Kidney tubule cell (primary cell): Measurements from ENCODE around the gene PCNT.
"Not testable (repeated sequence)": the region's sequence is repeated elsewhere in the genome, so short reads cannot be mapped to it uniquely, and the experiment has no call there.

ENCODE experiments used
- DNase-seq: peaks from one replicate; pipeline ENCODE4 v3.0.0-alpha.2; 2018; ENCODE audit warnings: low spot score

PCNT gene

DNA sequence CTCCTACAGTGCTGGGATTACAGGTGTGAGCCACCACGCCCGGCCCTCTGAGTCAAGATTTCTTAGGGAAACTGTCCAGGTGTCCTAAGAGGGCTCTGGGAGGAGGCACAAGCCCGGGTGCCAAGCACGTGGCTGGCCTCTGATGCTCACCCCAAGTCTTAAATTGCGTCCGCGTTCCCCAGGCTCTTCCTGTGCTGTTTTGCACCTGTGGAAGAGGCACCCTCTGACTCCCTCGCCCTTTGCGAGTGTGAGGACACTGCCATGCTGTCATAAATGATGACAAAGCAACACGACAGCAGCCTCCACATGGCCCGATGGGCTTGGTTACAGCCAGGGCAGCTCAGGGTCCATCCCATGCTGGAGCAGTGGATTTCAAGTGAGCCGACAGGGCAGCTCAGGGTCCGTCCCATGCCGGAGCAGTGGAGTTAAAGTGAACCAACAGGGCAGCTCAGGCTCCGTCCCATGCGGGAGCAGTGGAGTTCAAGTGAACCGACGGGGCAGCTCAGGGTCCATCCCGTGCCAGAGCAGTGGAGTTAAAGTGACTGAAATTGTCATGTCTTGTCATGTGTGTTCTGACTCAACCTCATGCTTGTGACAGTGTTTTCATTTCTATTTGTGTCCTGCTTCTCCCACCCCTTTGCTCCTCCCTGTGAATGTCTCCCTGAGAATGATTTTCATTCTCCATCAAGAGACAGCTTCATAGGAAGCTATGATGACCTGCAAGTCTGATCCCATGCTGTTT, 33.9 kb downstream of the PCNT start:
- DNase-seq: no peak

GRCh38 chr21:46361176-46361575, 37.2 kb downstream of the PCNT start:
- no peak for DNase-seq

GRCh38 chr21:46361935-46362334, 38.0 kb downstream of the PCNT start:
- DNase-seq: no peak

- DNase-seq: no peak
Measured at GRCh38 chr21:46362946-46363345, 39.0 kb downstream of the PCNT start.

DNA sequence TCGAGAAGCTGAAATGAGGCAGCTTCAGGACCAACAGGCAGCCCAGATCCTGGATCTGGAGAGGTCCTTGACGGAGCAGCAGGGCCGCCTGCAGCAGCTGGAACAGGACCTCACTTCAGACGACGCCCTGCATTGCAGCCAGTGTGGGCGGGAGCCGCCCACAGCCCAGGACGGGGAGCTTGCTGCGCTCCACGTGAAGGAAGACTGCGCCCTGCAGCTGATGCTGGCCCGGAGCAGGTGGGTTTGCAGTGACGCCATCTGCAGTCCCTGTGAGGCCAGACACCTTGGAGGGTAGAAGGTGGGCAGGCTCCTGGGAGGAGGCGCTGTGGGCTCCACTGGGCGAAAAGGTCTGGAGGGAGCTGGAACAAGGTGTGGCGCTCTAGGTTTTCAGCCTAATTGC, 39.7 kb downstream of the PCNT start:
- no peak for DNase-seq

DNA sequence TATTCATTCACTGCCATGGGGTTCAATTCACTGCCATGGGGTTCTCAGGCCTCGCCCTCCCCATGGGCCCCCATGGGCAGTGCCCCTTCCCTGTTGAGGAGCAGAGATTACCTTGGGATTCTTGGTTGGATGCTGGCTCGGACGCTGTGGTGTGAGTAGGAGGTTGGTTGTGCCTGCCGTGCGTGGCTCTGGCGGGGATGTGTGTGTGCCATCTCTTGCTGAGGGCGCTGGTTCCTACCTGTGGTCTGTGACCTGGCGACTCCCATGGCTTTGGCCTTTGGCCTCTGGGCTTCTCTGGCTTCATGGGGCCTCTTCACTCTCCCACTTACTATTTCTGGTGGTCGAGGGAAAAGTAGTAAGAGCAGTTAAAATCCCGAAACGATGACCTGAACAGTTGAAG, 42.1 kb downstream of the PCNT start:
- no peak for DNase-seq

DNA sequence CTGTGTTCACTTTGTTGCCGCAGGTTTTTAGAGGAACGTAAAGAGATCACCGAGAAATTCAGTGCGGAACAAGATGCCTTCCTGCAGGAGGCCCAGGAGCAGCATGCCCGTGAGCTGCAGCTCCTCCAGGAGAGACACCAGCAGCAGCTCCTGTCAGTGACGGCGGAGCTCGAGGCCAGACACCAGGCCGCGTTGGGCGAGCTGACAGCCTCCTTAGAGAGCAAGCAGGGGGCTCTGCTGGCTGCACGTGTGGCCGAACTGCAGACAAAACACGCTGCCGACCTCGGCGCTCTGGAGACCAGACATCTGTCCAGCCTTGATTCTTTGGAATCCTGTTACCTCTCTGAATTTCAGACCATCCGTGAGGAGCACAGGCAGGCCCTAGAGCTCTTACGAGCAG, 42.6 kb downstream of the PCNT start:
- DNase-seq: no peak

GRCh38 chr21:46366966-46367365, 43.0 kb downstream of the PCNT start:
- no peak for DNase-seq

DNA sequence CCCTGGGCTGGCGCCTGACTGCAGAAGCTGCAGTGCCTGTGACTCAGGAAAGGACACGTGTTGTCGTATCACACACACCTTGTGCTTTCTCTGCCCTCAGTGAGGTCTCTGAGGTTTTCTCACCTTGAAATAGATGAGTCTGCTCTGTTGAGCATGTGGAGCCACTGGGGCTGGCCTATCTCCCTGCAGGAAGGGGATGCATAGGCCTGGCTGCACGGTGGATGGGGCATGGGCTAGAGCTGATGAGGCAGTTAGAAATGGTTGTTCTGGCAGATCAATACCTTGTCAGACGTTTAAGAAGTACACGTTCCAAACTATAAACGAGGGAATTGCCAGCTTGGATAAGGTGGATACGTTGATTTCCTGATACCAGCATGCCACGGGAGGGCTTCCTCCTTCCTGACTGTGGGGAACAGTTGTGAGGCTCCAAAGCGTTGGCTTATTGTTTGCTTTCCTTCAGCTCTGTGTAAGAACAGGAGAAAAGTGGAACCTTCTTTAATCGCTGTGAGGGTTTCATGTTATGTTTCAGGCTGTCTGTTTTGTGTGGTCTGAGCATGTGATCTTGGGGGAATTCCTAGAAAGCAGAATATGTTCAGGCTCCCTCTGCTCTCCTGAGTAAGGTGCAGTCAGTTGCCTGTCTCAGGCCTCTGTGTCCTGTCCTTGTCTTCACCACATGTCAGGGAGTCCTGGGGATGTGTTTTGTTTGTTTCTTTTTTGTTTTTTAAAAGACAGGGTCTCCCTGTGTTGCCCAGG, 44.8 kb downstream of the PCNT start:
- peak; percentile 4 for DNase-seq

DNA sequence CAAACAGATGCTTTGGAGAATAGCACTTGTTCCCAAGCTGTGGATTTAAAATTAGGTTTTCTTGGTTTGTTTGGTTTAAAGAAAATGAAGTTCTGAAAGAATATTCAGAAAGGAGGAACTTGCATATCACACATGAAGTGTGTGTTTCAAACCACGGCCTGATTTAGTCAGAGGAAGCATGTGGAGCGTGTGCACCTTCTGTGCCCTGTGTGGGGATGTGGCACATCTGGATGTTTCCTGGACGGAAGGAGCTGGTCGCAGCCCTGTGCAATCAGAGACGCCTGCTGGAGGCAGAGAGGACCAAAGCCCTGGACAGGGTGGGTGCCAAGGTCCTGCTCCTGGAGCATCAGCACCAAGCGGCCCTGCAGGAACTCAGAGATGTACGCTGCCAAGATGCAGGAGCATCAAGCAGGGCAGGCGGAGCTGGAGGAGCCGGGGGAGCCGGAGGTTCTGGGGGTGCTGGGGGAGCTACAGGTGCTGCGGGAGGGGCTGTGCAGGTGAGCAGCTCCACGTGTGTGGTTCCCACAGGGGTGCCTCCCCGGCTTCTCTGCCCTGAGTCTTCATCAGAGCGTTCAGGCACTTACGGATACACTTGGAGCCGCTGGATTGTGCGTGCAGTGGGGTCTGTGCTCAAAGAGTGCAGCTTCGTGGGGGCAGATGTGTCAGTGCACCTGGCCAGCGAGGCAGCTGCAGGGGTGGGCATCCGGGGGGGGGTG, 45.7 kb downstream of the PCNT start:
- DNase-seq: no peak

DNA sequence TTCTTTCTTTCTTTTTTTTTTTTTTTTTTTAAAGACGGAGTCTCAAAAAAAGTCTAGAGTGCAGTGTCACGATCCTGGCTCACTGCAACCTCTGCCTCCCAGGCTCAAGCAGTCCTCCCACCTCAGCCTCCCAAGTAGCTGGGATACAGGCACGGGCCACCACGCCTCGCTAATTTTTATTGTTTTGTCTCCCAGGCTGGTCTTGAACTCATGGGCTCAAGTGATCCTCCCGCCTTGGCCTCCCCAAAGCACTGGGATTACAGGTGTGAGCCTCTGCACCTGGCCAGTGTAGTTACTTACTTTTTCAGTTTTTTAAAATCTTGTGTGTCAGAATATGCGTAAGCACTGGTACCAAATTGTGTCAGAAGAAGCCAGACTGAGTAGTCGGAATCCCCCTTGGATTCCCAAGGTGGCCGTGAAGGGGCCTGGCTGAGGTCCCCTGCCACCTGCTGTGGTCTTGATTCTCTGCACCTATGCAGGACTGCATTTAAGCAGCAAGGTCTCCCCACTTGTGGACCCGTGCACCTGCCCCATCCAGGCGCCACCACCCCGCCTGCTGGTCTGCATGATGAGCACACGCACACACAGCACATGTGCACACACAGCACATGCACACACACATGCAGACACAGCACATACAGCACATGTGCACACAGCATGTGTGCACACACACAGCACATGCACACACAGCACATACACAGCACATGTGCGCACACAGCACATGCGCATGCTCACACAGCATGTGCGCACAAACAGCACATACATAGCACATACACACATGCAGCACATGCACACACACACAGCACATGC, 47.5 kb downstream of the PCNT start:
- DNase-seq: no peak

DNA sequence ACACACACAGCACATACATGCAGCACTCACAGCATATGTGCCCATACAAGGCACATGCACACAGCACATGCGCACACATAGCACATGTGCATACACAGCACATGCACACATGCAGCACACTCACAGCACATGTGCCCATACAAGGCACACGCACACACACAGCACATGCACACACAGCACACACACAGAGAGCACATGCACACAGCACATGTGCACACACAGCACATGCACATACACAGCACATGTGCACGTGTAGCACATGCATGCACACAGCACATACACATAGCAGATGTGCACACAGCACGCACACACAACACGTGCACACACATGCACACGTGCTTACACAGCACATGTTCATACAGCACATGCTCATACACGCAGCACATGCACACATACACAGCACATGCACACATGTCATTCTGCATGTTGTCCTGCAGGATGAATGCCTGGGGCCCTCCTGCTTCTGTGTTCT, 48.1 kb downstream of the PCNT start:
- no peak for DNase-seq

DNA sequence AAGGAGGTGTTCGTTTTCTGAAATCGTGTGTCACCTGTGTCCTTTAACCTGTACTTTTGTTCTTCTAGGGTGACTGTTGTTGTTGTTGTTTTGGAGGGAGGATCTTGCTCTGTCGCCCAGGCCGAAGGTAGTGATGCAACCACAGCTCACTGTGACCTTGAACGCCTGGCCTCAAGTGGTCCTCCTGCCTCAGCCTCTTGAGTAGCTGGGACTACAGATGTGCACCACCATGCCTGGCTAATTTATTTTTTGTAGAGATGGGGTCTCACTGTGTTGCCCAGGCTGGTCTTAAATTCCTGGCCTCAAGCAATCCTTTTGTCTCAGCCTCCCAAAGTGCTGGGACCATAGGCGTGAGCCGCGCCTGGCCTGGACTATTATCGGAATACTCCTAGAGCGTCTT, 49.0 kb downstream of the PCNT start:
- not testable (repeated sequence) for DNase-seq

- DNase-seq: no peak
Measured at GRCh38 chr21:46374761-46375389, 50.9 kb downstream of the PCNT start.

GRCh38 chr21:46375560-46376230, 51.7 kb downstream of the PCNT start:
- DNase-seq: no peak

GRCh38 chr21:46376231-46376628, 52.3 kb downstream of the PCNT start:
- DNase-seq: no peak

DNA sequence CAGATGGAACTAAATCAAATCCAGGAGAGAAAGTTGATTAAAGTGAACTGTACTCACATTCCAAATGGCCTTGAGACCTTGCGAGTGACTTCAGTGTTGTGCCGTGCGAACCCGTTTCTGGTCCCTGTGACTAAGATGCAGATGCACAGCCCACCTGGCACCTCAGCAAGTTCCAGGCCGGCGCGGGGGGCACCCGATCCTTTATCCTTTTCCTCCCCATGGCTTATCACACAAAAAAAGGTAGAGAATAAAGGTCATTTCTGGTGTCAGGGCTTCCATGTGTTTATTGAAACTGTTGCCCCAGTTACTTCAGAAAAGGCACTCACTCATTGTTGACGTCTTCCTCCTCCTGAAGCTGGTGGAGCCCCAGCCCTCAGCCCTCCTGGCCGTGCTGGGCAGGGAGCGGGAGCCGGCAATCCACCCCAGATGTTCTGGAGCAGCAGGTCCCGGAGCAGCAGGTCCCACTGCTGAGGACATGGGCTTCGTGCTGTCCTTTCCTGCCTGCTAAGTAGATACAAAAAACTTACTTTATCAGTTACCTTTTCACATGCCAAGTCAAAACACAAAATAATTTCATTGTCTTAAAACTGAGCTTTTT, 53.0 kb downstream of the PCNT start:
- DNase-seq: no peak

GRCh38 chr21:46377789-46378188, 53.8 kb downstream of the PCNT start:
- DNase-seq: no peak

DNA sequence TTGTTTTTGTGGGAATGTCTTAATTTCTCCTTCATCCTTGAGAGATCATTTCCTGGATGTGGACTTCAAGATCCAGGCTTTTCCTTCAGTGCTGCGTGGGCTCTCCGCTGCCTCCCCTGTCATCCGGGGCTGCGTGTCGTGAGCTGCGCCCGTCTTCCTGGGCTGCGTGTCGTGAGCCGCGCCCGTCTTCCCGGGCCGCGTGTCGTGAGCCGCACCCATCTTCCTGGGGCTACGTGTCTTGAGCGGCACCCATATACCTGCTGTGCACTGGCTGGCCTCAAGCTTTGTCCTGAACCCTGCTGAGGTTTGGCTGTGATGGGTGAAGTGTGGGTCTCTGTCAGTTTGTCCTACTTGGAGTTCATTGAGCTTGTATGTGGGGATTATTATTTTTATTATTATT, 55.1 kb downstream of the PCNT start:
- no peak for DNase-seq

GRCh38 chr21:46379691-46380090, 55.7 kb downstream of the PCNT start:
- DNase-seq: no peak

DNA sequence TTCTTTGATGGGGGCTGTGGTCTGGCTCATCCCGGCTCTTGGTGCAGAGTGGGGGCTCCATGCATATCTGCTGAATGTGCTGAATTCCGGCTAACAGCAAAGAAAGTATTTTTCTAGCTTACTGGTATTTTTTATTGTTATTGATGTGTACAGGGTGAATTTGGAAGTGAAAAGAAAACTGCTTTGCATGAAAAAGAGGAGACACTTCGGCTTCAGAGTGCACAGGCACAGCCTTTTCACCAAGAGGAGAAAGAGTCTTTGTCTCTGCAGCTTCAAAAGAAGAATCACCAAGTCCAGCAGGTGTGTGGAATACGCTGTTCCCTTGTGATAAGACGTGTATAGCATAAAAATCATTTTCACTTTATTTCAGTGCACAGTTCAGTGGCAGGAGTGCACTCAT, 57.6 kb downstream of the PCNT start:
- DNase-seq: no peak
